ENCODE measurements around the gene ATXN7L3. TPM values are rescaled to one million over a fixed set of nuclear protein-coding genes. Genes with fewer than 3 reads are reported as not detected.
A peak's percentile ranks its signal among the peaks of the same experiment; 100 is the strongest.

The ATXN7L3 gene
- total and polyA plus RNA-seq, 10 of the 15 experiments (the other 5 are each of a cell fraction or from before 2014, with no cell fraction given): 0.71 to 78.7 (median 32.7) TPM

GRCh38 chr17:44209786-44210341 lies 10.2 kb upstream of the ATXN7L3 start (continued):
- TF ChIP-seq CTCF (IDR thresholded peaks at IDR 0.05 in 2 of 3, conservative IDR thresholded peaks at IDR 0.05 in 1 of 3; ENCODE audit: control insufficient read depth in 2 of 3, extremely low read depth in 1 of 3, insufficient read depth in 1 of 3, low read depth in 3 of 3, low read length in 3 of 3) (no peak), HDGF (IDR thresholded peaks at IDR 0.05) (peak; percentile 90), MXI1 (IDR thresholded peaks at IDR 0.05; ENCODE audit: low read depth, low read length) (no peak), MYC (IDR thresholded peaks at IDR 0.05; ENCODE audit: insufficient read depth, insufficient read length, insufficient replicate concordance, low read length, severe bottlenecking) (no peak), ZZZ3 (IDR thresholded peaks at IDR 0.05; ENCODE audit: control insufficient read depth, insufficient read length, low read depth) (no peak), IRF3 (IDR thresholded peaks at IDR 0.05) (no peak), RB1 (IDR thresholded peaks at IDR 0.05; ENCODE audit: borderline replicate concordance) (no peak), PML (IDR thresholded peaks at IDR 0.05; ENCODE audit: low read length) (peak; percentile 78), RUNX3 (IDR thresholded peaks at IDR 0.05; ENCODE audit: low read length) (peak; percentile 21; the same call in 1 of the 2 replicates), SMAD5 (IDR thresholded peaks at IDR 0.05; ENCODE audit: low read depth) (no peak), MTA2 (IDR thresholded peaks at IDR 0.05; ENCODE audit: low read depth) (no peak), BHLHE40 (IDR thresholded peaks at IDR 0.05; ENCODE audit: borderline replicate concordance in 1 of 2, low read depth in 2 of 2, low read length in 1 of 2) (no peak), NR2C2 (IDR thresholded peaks at IDR 0.05; ENCODE audit: borderline replicate concordance, control insufficient read depth, insufficient read length, low read depth) (no peak), BRCA1 (IDR thresholded peaks at IDR 0.05; ENCODE audit: low read depth, low read length) (no peak), ZBED1 (IDR thresholded peaks at IDR 0.05; ENCODE audit: borderline replicate concordance) (no peak), CREM (IDR thresholded peaks at IDR 0.05; ENCODE audit: low read depth) (no peak), JUND (IDR thresholded peaks at IDR 0.05; ENCODE audit: low read depth, low read length) (no peak), POLR2AphosphoS5 (IDR thresholded peaks at IDR 0.05; ENCODE audit: low read length) (peak; percentile 20; the same call in 1 of the 2 replicates), ZNF24 (IDR thresholded peaks at IDR 0.05) (no peak), ZSCAN29 (IDR thresholded peaks at IDR 0.05) (no peak), TAF1 (IDR thresholded peaks at IDR 0.05; ENCODE audit: borderline replicate concordance, low read depth, low read length) (no peak)
- TF ChIP-seq, protein P1, sequence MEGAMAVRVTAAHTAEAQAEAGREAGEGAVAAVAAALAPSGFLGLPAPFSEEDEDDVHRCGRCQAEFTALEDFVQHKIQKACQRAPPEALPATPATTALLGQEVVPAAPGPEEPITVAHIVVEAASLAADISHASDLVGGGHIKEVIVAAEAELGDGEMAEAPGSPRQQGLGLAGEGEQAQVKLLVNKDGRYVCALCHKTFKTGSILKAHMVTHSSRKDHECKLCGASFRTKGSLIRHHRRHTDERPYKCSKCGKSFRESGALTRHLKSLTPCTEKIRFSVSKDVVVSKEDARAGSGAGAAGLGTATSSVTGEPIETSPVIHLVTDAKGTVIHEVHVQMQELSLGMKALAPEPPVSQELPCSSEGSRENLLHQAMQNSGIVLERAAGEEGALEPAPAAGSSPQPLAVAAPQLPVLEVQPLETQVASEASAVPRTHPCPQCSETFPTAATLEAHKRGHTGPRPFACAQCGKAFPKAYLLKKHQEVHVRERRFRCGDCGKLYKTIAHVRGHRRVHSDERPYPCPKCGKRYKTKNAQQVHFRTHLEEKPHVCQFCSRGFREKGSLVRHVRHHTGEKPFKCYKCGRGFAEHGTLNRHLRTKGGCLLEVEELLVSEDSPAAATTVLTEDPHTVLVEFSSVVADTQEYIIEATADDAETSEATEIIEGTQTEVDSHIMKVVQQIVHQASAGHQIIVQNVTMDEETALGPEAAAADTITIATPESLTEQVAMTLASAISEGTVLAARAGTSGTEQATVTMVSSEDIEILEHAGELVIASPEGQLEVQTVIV (IDR thresholded peaks at IDR 0.05; ENCODE audit: borderline replicate concordance, partially characterized antibody): no peak
- TF ChIP-seq, protein P2, sequence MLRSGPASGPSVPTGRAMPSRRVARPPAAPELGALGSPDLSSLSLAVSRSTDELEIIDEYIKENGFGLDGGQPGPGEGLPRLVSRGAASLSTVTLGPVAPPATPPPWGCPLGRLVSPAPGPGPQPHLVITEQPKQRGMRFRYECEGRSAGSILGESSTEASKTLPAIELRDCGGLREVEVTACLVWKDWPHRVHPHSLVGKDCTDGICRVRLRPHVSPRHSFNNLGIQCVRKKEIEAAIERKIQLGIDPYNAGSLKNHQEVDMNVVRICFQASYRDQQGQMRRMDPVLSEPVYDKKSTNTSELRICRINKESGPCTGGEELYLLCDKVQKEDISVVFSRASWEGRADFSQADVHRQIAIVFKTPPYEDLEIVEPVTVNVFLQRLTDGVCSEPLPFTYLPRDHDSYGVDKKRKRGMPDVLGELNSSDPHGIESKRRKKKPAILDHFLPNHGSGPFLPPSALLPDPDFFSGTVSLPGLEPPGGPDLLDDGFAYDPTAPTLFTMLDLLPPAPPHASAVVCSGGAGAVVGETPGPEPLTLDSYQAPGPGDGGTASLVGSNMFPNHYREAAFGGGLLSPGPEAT (IDR thresholded peaks at IDR 0.05; ENCODE audit: low read depth): peak; percentile 46; the same call in 1 of the 2 replicates
